ENCODE measurements around the gene RBM28. TPM values are rescaled to one million over a fixed set of nuclear protein-coding genes. Genes with fewer than 3 reads are reported as not detected.

RBM28 gene
- total RNA-seq, 1 experiment from 2014 or later: 70.0 TPM

GRCh38 chr7:128264477-128264876, 79.2 kb downstream of the RBM28 start:
- Histone ChIP-seq H4K20me1 (ENCODE audit: control insufficient read depth, insufficient read depth, insufficient read length) (no peaks in the 10 kb centered on the region), H3T11ph (ENCODE audit: low read length) (no peak overlapping the region)

More at GRCh38 chr7:128264477-128264876, 79.2 kb downstream of the RBM28 start:
- H3K27ac Mint-ChIP-seq: no peak overlapping the region
- Histone ChIP-seq H3K4ac (ENCODE audit: low read depth, low read length) (no peak overlapping the region), H2BK120ac (ENCODE audit: low read depth, low read length, poor library complexity, severe bottlenecking) (no peak overlapping the region), H3K79me1 (ENCODE audit: insufficient read depth, low read depth, low read length, poor library complexity, severe bottlenecking) (no peaks in the 10 kb centered on the region), H2BK20ac (ENCODE audit: low read depth, low read length, poor library complexity, severe bottlenecking) (no peak overlapping the region), H3K4me1 (ENCODE audit: insufficient read depth, low read length) (peaks cover 6% of the 10 kb centered on the region; the same call in 1 of the 2 replicates), H3K9ac (ENCODE audit: extremely low read depth, insufficient read length, low read length) (no peak overlapping the region), H4K5ac (ENCODE audit: insufficient read length, low read depth, low read length) (no peak overlapping the region), H2AFZ (ENCODE audit: low read length) (no peak overlapping the region), H2AK5ac (ENCODE audit: insufficient read length, low read length) (no peak overlapping the region), H3K23me2 (ENCODE audit: insufficient read length, low read depth, low read length, poor library complexity, severe bottlenecking) (no peaks in the 10 kb centered on the region), H2BK12ac (ENCODE audit: insufficient read length, low read depth, low read length) (no peak overlapping the region), H2BK5ac (ENCODE audit: insufficient read length, low read length) (no peak overlapping the region), H3K56ac (ENCODE audit: insufficient read length, low read depth, low read length) (no peak overlapping the region), H3K27ac (ENCODE audit: insufficient read length, low read depth, low read length) (no peak overlapping the region), H3K4me2 (ENCODE audit: insufficient read depth, insufficient read length, low read length) (no peak overlapping the region), H2BK15ac (ENCODE audit: low read depth, low read length) (no peak overlapping the region), H3K23ac (ENCODE audit: insufficient read length, low read depth, low read length) (no peak overlapping the region), H3K9me3 (ENCODE audit: control insufficient read depth, low read depth, low read length) (no peaks in the 10 kb centered on the region), H3K79me2 (ENCODE audit: insufficient read depth, low read length) (no peaks in the 10 kb centered on the region), H3K14ac (ENCODE audit: insufficient read depth, low read length) (no peak overlapping the region), H3K18ac (ENCODE audit: insufficient read length, low read depth, low read length) (no peak overlapping the region), H4K91ac (ENCODE audit: insufficient read length, low read depth, low read length) (no peak overlapping the region), H3K27me3 (ENCODE audit: insufficient read depth, low read length) (no peaks in the 10 kb centered on the region), H4K8ac (replicated peaks; ENCODE audit: insufficient read length, low read depth, low read length) (no peak overlapping the region)
- WGBS (ENCODE audit: extremely low coverage, insufficient read length, low lambda C conversion rate): no CpG with 5 or more reads among the region's 2 CpGs
- no peak for DNase-seq
- no peak overlapping the region for H3K4me3 Mint-ChIP-seq
- no peaks in the 10 kb centered on the region; a peak in 1 of 5 replicates for H3K9me3 Mint-ChIP-seq
- H3K27me3 Mint-ChIP-seq (ENCODE audit: low read depth): peaks cover 4% of the 10 kb centered on the region
- peaks cover 56 to 71% of the 10 kb centered on the region in 2 experiments for H3K4me1 Mint-ChIP-seq
- peaks cover 0 to 4% (median 3%) of the 10 kb centered on the region in 3 experiments; a peak in 2 of 7 replicates for H3K36me3 Mint-ChIP-seq (ENCODE audit: insufficient read depth in 1 of 3, low read depth in 3 of 3)
- no peak for TF ChIP-seq CTCF (conservative IDR thresholded peaks at IDR 0.05)
